Measurements from ENCODE around the gene PMM1.

Gene PMM1

GRCh38 chr22:41538583-41538982 is 51.1 kb downstream of the PMM1 start:
- TF ChIP-seq CTCF (IDR thresholded peaks at IDR 0.05) = no peak
- H3K27ac ChIP-seq = no peak overlapping the region
- no peak overlapping the region for H3K4me3 ChIP-seq
- no peak for DNase-seq (ENCODE audit: low spot score)

GRCh38 chr22:41537203-41537602 is 52.4 kb downstream of the PMM1 start:
- TF ChIP-seq CTCF (IDR thresholded peaks at IDR 0.05) = no peak
- Histone ChIP-seq H3K4me3 (no peak overlapping the region), H3K27ac (no peak overlapping the region)
- no peak for DNase-seq (ENCODE audit: low spot score)

- H3K27ac ChIP-seq = no peak overlapping the region
- H3K4me3 ChIP-seq = no peak overlapping the region
- no peak for TF ChIP-seq CTCF (IDR thresholded peaks at IDR 0.05)
- DNase-seq (ENCODE audit: low spot score) = no peak
Measured at GRCh38 chr22:41535244-41535643, 54.4 kb downstream of the PMM1 start.

- DNase-seq (ENCODE audit: low spot score) = no peak
- H3K27ac ChIP-seq = no peak overlapping the region
- no peak for TF ChIP-seq CTCF (IDR thresholded peaks at IDR 0.05)
Measured at GRCh38 chr22:41534219-41534618, 55.4 kb downstream of the PMM1 start.

GRCh38 chr22:41532908-41533825 is 56.5 kb downstream of the PMM1 start:
- H3K27ac ChIP-seq = peak overlapping the region; percentile 14 to 49
- TF ChIP-seq CTCF (IDR thresholded peaks at IDR 0.05) = peak; percentile 73
- H3K4me3 ChIP-seq = no peak overlapping the region
- peak; percentile 85 for DNase-seq (ENCODE audit: low spot score)

More at GRCh38 chr22:41534219-41534618, 55.4 kb downstream of the PMM1 start:
- H3K4me3 ChIP-seq = no peak overlapping the region

- no peak overlapping the region for H3K27ac ChIP-seq
- no peak for DNase-seq (ENCODE audit: low spot score)
- TF ChIP-seq CTCF (IDR thresholded peaks at IDR 0.05) = no peak
- no peak overlapping the region for H3K4me3 ChIP-seq
Measured at GRCh38 chr22:41531715-41532477, 57.7 kb downstream of the PMM1 start.
